Motor neuron (in vitro differentiated cells): ENCODE data around the gene WDR12. TPM values are rescaled to one million over a fixed set of nuclear protein-coding genes. Genes with fewer than 3 reads are reported as not detected.

ENCODE experiments used
- ATAC-seq, 8 experiments: fragments of 200-7000 bp; cut with Tn5 transposase; replicated peaks in 6 of 8; 2 replicates each; pipeline ENCODE4 v1.8.0; 2021; ENCODE audit warnings: mild to moderate bottlenecking in 8 of 8, moderate library complexity in 8 of 8
- H3K27ac ChIP-seq, 2 donors: fragments of 250-450 bp; sonication (Bioruptor Pico); 2 replicates each; pipeline ENCODE4 v1.9.0; 2021; ENCODE audit warnings: antibody characterized with exemption in 2 of 2, mild to moderate bottlenecking in 2 of 2, moderate library complexity in 1 of 2
- H3K4me1 ChIP-seq, 2 donors: fragments of 250-450 bp; sonication (Bioruptor Pico); replicated peaks in 1 of 2; 2 replicates each; pipeline ENCODE4 v1.6.1; 2021; ENCODE audit warnings: antibody characterized with exemption in 2 of 2, mild to moderate bottlenecking in 2 of 2, moderate library complexity in 1 of 2
- H3K4me3 ChIP-seq, 5 donors: fragments of 250-450 bp; sonication (Bioruptor Pico); 2 replicates each; pipeline ENCODE4 v1.9.0; 2021; ENCODE audit warnings: antibody characterized with exemption in 5 of 5, mild to moderate bottlenecking in 5 of 5, moderate library complexity in 4 of 5
- WGBS, 10 experiments: fragments of 450-650 bp; shearing (Covaris generic); methylation state at CpG; one replicate each; pipeline ENCODE4 v1.0.0; 2022; 5-methylcytosine and 5-hydroxymethylcytosine counted together
- in situ Hi-C, 9 experiments: fragments of 400-800 bp; cut with MboI; loops; one replicate each; pipeline ENCODE4 v1.15.0; 2021; ENCODE audit warnings: low sequenced_read_pairs in 9 of 9, low pct_unique_long_range_greater_than_20kb in 2 of 9; ENCODE audit not compliant: unreplicated experiment in 9 of 9
- total RNA-seq, 8 experiments: library from RNA; unstranded; fragments of 300-600 nt; gene quantifications; 2 replicates each; pipeline versions ENCODE4 v1.2.3 to v1.2.4, GENCODE V29; 2022

Gene WDR12
- total RNA-seq, 8 experiments from 2014 or later: 18.7 to 72.1 (median 32.9) TPM

- in situ Hi-C loops: loop anchor here in 1 of 9 experiments (25.0 kb wide), 1 partner anchor 238 kb away; no protein-coding TSS in a partner anchor
- no peak overlapping the region for H3K4me3 ChIP-seq
- 80 to 100% (median 100%) methylated on average over 1 of the region's 1 CpG; no CpG with 5 or more reads in 3 of the 10 experiments for WGBS, 10 experiments
- H3K4me1 ChIP-seq: no peaks in the 10 kb centered on the region
- no peak for ATAC-seq
- H3K27ac ChIP-seq: no peak overlapping the region
Observed at GRCh38 chr2:202824901-202825300, 86.6 kb downstream of the WDR12 start.

Other genes starting within 250 kb of the WDR12 start
- gene ICA1L, start 39.9 kb downstream of the WDR12 start, total RNA-seq: 10 to 100 TPM in 5 of 8 experiments, 1 to 10 TPM in 3; 1.8 to 38.5 (median 13.7) TPM
- gene CARF, start 602 bp upstream of the WDR12 start, total RNA-seq: 10 to 100 TPM in 2 of 8 experiments, 1 to 10 TPM in 6; 5.8 to 18.8 (median 7.8) TPM
- gene NBEAL1, start 103.2 kb upstream of the WDR12 start, total RNA-seq: 10 to 100 TPM in 6 of 8 experiments, 1 to 10 TPM in 2; 7.3 to 24.2 (median 10.9) TPM